Umbilical cord (tissue), 2 donors: ENCODE measurements around the gene UGGT2. TPM values are rescaled to one million over a fixed set of nuclear protein-coding genes. Genes with fewer than 3 reads are reported as not detected.
"Not testable (repeated sequence)": the region's sequence is repeated elsewhere in the genome, so short reads cannot be mapped to it uniquely, and the experiment has no call there.

Experiments
- DNase-seq: peaks from one replicate; pipeline ENCODE4 v3.0.0-alpha.2; 2015; ENCODE audit warnings: low spot score
- total RNA-seq: library from RNA; depleted of rRNA; stranded (reverse); fragments of >200 nt; gene quantifications from one replicate; pipeline ENCODE4 v1.2.3, GENCODE V29; 2014; ENCODE audit warnings: low replicate concordance; ENCODE audit not compliant: insufficient read depth

Gene UGGT2
- total RNA-seq, 1 donor from 2014 or later: 107 TPM

DNA sequence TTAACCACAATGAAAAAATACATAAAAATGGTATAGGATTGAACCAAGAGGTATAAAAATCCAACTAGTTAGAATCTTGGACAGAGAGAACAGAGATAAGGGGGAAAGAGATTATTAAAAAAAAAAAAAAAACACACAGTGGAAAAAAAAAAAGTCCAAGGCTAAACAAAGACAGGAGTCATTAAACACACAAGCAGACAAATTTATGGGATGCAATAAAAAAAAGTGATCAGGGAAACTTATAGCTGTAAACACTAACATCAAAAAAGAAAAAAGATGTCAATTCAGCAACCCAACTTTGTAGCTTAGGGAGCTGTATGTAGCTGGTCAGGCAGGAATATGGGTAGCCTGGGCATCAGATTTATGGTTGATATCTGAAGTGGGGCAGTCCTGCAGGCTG is 247.3 kb downstream of the UGGT2 start:
- DNase-seq: no peak

GRCh38 chr13:95801825-95802224 is 251.4 kb downstream of the UGGT2 start:
- DNase-seq: no peak

DNA sequence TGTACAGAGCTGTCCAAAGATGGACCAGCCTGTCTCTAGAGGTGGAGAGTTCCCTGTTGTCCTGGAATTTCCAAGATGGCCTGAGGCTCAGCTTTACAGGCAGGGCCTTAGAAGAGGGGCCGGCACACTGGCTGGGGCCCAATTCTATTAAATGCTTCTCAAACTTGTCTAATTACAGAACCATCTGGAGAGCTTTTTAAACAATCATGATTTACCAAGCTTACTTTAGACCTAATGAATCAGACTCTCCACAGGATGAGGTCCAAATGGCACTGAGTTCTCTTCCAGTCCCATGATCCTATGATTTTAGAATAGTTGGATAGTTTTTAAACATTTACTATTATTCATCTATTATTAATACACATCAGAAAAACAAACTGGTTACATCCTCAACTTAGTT is 252.8 kb downstream of the UGGT2 start:
- no peak for DNase-seq

- DNase-seq: no peak
Observed at GRCh38 chr13:95797016-95797415, 256.2 kb downstream of the UGGT2 start.

GRCh38 chr13:95793781-95794180 is 259.4 kb downstream of the UGGT2 start:
- no peak for DNase-seq

DNA sequence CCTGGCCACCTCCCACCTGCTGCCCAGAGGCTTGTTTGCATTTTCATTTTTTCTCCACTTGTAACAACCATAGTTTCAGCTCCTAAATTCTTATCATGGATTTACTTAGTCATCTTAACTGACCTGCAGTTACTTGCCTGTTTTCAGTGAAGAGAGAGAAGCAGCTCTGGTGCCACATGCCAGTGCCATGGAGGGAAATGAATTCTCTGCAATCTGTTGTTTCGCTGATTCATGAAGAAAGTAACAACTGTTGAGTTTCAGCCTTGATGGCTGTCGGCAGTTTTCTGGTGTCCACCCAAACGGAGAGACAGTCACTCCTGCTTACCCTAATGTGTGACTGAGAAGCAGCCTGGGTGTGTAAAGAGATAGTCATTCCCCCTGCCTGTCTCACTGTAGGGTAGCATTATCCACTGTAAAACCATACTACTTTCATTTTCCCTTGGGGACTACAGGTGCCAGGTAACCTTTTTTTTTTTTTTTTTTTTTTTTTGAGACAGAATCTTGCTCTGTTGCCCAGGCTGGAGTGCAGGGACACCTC is 260.1 kb downstream of the UGGT2 start:
- no peak for DNase-seq

DNA sequence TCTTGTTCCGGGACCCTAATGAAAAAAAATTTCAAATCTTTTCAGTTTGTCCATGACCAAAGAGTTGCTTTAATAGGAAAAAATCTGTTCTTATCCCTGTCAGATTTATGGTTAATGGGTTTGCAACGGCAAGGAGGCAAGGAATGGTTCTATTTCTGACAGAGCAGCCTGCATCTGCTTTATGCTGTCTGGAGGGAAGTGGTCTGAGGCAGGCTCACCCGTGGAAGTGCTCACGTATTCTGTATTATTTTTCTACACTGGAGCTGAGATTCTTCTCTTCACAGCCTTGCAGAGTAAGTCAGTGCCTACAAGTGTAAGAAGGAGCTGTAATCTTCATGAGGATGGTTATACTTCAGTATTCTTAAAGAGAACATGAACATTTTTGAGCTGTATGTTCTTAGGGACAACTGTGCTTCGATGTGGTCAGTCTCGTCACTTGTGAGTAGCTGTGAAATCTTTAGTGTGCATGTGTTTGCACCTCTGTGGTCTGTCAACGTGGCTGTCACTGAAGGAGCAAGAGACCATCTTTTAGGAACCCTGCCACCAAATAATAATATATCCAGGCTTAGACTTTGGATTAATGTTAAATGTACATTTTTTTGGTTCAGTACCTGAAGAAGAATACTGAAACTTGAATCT is 262.0 kb downstream of the UGGT2 start:
- DNase-seq: no peak

DNA sequence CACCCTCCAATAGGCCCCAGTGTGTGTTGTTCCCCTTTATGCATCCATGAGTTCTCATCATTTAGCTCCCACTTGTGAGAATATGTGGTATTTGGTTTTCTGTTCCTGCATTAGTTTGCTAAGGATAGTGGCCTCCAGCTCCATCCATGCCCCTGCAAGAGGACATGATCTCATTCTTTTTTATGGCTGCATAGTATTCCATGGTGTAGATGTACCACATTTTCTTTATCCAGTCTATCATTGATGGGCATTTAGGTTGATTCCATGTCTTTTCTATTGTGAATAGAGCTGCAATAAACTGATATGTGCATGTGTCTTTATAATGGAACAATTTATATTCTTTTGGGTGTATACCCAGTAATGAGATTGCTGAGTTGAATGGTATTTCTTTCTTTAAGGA is 263.9 kb downstream of the UGGT2 start:
- not testable (repeated sequence) for DNase-seq

DNA sequence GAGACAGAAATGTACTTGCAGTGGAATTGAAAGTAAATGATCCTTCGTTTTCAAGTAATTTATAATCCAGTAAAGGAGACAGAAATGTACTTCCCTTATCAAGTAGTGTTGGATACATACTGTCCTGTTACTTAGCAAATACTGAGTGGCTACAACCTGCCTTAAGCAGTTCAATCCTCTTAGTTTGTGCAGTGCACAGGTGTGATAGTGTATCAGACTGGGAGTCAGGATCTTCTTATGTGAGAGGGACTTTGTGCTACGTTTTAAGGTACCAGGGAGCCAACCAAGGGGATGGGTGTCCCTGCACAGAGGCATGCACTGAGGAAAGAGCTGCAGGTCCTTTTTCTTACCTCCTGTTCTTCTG is 265.1 kb downstream of the UGGT2 start:
- DNase-seq: no peak

DNA sequence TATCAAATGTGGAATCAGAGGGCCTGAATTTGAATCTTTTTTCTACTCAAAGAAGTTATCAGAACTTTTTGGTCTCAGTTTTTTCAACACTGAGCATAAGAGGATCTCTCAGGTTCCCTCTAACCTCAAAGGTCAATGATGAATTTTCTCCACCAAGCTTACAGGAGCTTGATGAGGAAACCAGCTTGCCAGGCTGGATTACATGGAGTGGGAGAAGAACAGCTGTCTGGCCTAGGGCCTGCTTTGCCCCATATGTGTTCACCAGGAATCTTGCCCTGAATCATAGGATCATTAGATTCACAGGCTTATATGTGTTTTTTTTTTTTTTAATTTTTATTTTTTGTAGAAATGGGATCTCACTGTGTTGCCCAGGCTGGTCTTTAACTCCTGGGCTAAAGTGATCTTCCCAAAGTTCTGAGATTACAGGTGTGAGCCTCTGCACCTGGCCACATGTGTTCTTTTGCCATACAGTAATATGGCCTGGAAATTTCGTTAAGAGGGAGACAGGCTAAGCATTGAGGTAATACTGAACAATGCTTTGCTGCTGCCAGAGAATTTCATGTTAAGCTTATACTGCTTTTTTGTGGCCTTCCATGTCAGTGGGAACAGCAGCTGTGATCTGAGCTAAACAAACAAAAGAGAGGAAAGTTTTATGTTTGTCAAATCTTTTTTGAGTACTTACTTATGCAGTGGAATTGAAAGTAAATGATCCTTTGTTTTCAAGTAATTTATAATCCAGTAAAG is 265.7 kb downstream of the UGGT2 start:
- no peak for DNase-seq

DNA sequence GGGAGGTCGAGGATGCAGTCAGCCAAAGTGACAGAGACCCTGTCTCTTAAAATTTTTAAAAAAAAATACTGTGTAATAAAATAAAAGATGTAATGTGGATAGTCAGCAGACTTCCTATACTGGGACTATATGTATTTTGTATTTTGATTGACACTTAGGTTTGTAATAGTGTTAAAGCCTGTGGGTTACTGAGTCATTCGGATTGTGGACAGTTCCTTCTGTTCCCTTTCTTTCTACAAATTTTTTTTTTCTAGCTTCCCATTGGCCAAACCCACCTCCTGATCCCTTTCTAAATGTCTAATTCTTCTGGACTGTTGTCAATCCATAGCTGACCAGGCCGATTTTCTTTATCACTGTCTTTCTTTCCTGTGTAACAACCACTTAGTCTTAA is 268.3 kb downstream of the UGGT2 start:
- DNase-seq: no peak

GRCh38 chr13:95784161-95784899 is 268.9 kb downstream of the UGGT2 start:
- peak; percentile 67 for DNase-seq

DNA sequence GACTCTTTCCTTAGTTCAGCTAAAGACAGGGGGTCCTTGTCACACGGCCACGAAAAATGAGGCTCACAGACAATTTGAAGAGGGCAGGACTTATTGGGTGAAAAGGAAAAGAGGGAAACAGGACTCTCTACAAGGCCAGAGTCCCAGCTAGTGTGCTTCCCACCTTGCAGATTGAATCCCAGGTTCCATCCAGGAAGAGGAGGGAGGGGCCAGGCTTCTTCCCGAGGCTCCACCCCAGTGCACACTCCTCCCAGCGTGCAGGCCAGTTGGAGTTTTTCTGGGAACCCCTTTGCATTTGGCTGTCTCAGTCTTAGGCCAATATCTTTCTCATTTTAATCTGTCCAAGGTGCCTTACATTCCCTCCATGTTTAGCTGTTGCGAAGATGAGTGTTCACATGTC is 269.5 kb downstream of the UGGT2 start:
- DNase-seq: no peak

GRCh38 chr13:95781940-95782339 is 271.3 kb downstream of the UGGT2 start:
- not testable (repeated sequence) for DNase-seq

DNA sequence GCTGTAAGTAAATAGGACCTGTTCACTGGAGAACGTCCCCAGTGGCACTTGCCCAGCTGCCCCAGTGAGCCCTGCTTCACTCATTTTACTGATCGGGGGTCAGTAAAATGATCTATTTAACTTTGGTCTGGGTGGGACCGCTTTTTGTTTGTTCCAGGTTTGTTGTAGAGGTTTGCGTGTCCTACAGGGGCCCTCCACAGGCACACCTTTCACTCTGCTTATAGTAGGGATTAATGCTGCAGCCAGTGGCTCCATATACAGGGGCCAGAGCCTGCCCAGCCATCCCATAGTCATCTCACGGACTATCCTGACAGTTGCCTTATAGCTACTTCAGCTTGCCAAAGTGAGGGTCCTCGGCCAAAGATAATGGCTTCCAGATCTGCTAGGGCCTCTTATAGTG is 272.2 kb downstream of the UGGT2 start:
- DNase-seq: no peak

DNA sequence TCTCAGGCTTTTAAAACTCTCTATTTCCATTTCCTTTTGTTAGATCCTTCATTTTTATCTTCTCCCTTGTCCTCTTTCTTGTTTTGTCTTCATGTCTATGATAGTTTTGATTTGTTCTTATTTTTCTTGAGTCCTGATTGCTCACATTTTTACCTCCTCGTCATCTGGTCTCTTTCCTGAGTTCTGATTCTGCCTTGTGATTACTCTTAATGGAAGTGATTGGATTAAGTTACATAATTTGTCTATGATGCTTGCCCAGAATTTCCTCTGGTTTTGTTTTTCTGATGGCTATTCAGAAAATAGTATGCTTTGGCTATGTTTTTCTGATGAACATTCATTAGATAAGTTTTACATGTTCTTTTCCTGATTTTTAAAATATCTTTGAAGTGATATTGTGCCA is 273.7 kb downstream of the UGGT2 start:
- no peak for DNase-seq

GRCh38 chr13:95771905-95772304 is 281.3 kb downstream of the UGGT2 start:
- DNase-seq: no peak

GRCh38 chr13:95763601-95764000 is 289.6 kb downstream of the UGGT2 start:
- no peak for DNase-seq

DNA sequence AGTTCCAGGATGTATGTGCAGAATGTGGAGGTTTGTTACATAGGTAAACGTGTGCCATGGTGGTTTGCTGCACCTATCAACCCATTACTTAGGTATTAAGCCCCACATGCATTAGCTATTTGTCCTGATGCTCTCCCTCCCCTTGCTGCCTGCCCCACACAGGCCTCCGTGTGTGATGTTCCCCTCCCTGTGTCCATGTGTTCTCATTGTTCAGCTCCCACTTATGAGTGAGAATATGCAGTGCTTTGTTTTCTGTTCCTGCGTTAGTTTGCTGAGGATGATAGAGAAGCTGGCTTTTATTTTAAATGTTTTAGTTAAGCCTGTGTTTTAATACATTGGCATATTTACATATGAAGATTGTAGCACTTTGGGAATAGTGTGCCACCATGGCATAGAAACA is 290.6 kb downstream of the UGGT2 start:
- not testable (repeated sequence) for DNase-seq

DNA sequence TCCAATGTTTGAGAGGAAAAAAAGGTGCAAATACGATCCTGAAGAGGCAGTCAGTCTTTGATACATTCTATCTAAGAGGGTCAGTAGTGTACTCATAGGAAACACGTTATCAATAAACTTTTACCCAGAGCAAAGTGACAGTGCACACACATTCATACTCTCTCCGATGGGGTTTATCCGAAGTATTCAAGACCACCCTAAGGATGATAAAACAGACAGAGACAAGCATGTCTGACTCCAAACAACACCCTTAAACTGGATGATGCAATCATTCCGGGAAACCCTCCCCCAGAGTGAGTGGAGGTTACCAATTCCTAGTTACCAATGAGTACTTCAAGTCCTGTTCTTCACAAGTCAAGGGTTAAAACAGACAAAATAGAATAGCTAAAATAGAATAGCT is 297.1 kb downstream of the UGGT2 start:
- no peak for DNase-seq

- DNase-seq: no peak
Observed at GRCh38 chr13:95754069-95754468, 299.1 kb downstream of the UGGT2 start.

- DNase-seq: no peak
Observed at GRCh38 chr13:95752677-95753076, 300.5 kb downstream of the UGGT2 start.
